Activated T-cell treated with anti-CD3 and anti-CD28 coated beads, Interleukin-2, amount 50 U/mL, for 4 hours (primary cell): Measurements from ENCODE around the gene C11orf97. TPM values are rescaled to one million over a fixed set of nuclear protein-coding genes. Genes with fewer than 3 reads are reported as not detected.

ENCODE experiments used
- ATAC-seq, 2 donors: fragments of 200-7000 bp; cut with Tn5 transposase; one replicate each; pipeline ENCODE4 v1.10.0; 2021
- DNase-seq: peaks from one replicate; pipeline ENCODE4 v3.0.0-alpha.2; 2020
- H3K27me3 Mint-ChIP-seq: one replicate; pipeline ENCODE4 v1.8.0; 2021; ENCODE audit warnings: low read depth, mixed read lengths
- H3K36me3 Mint-ChIP-seq: one replicate; pipeline ENCODE4 v1.8.0; 2022; ENCODE audit warnings: mixed read lengths; ENCODE audit not compliant: insufficient read depth
- H3K4me1 Mint-ChIP-seq: one replicate; pipeline ENCODE4 v1.8.0; 2021; ENCODE audit warnings: low read depth, mixed read lengths
- H3K4me3 Mint-ChIP-seq: one replicate; pipeline ENCODE4 v1.8.0; 2021; ENCODE audit warnings: mild to moderate bottlenecking, moderate library complexity, mixed read lengths
- H3K9me3 Mint-ChIP-seq: one replicate; pipeline ENCODE4 v1.8.0; 2021; ENCODE audit warnings: mixed read lengths
- total RNA-seq, 3 donors: library from RNA; stranded (reverse); gene quantifications; one replicate each; pipeline ENCODE4 v1.2.1, GENCODE V29; 2021

C11orf97 gene
- total RNA-seq, 3 donors from 2014 or later = not detected

DNA sequence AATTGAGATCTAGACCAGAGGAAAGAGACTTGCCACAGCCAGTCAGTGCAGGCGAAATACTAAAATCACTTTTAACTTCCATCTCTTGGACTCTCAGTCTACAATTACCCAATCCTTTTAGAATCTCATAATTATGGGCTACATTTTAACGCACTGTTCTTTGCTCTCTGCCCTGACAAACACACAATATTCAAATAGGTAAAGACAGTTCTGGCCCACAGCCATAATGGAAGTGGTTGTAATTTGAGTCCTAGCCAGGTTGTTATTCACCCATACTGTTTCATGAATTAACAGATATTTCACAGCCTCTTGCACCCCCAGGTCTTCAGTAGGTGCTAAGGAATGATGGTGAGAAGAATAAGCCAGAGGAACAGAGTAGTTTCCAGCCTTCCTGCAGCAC lies 830 bp downstream of the C11orf97 start:
- Mint-ChIP-seq H3K4me1 (peaks cover 12% of the 10 kb centered on the region), H3K9me3 (no peaks in the 10 kb centered on the region), H3K4me3 (no peak overlapping the region), H3K36me3 (no peaks in the 10 kb centered on the region), H3K27me3 (peaks cover 27% of the 10 kb centered on the region)
- DNase-seq (no peak), ATAC-seq (peak in 1 of 2 donors; percentile 17)

DNA sequence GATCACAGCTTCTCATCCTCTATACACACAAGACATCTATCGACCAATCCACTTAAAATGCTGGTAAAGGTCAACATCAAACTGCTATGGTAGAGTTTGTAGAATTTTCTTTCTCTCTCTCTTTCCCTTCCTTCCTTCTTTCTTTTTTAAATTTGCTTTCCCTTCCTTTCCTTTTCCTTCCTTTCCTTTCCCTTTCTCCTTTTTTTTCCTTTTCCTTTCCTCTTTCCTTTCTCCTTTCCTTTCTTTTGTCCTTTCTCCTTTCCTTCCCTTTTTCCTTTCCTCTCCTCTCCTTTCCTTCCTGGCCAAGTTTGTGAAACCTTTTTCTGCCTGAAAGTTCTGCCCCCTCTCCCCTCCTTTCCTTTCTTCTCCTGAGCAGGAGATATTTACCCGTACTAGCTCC lies 3.1 kb downstream of the C11orf97 start:
- ATAC-seq (no peak), DNase-seq (no peak)
- Mint-ChIP-seq H3K36me3 (no peaks in the 10 kb centered on the region), H3K9me3 (no peaks in the 10 kb centered on the region), H3K4me3 (no peak overlapping the region), H3K27me3 (peaks cover 22% of the 10 kb centered on the region), H3K4me1 (peaks cover 12% of the 10 kb centered on the region)

DNA sequence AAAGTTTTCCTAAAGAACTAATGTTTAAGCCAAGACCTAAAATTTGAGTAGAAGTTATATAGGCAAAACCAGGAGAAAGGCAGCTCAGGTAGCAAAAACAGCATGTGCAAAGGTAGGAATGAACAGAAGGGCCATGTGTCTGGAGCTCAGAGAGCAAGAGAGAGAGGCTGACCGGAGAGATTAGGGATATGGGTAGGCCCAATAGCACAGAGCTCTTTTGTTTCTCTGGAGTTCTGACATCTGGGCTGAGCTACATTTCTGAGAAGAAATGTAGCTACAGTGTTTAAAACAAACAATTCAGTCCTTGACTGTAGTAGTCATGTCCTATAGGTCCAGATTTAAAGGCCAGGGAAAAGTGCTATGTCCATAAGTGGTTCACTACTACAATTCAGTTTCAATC lies 4.5 kb downstream of the C11orf97 start:
- DNase-seq (no peak), ATAC-seq (no peak)
- H3K9me3 Mint-ChIP-seq = no peaks in the 10 kb centered on the region
- no peaks in the 10 kb centered on the region for H3K36me3 Mint-ChIP-seq
- H3K4me1 Mint-ChIP-seq = peaks cover 12% of the 10 kb centered on the region
- peaks cover 14% of the 10 kb centered on the region for H3K27me3 Mint-ChIP-seq
- H3K4me3 Mint-ChIP-seq = no peak overlapping the region

DNA sequence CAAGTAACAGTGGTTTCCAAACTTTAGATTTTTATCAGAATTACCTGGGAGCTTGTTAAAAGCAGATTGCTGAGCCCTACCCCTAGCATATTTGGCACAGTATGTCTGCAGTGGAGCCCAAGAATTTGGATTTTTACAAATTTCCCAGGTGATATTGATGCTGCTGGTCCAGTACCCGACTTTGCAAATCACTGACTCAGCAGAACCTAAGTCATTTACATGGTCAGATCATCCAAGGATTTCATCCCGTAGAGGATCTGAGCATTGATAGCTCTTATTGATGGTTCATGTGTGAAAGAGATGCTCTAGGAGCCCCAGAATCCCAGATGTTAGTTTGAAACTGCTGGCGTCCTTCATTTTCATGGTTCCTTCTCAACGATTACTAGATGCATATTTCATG lies 6.0 kb downstream of the C11orf97 start:
- peaks cover 6% of the 10 kb centered on the region for H3K27me3 Mint-ChIP-seq
- no peaks in the 10 kb centered on the region for H3K4me1 Mint-ChIP-seq
- ATAC-seq (no peak), DNase-seq (no peak)
- H3K36me3 Mint-ChIP-seq = no peaks in the 10 kb centered on the region
- no peak overlapping the region for H3K4me3 Mint-ChIP-seq
- no peaks in the 10 kb centered on the region for H3K9me3 Mint-ChIP-seq

DNA sequence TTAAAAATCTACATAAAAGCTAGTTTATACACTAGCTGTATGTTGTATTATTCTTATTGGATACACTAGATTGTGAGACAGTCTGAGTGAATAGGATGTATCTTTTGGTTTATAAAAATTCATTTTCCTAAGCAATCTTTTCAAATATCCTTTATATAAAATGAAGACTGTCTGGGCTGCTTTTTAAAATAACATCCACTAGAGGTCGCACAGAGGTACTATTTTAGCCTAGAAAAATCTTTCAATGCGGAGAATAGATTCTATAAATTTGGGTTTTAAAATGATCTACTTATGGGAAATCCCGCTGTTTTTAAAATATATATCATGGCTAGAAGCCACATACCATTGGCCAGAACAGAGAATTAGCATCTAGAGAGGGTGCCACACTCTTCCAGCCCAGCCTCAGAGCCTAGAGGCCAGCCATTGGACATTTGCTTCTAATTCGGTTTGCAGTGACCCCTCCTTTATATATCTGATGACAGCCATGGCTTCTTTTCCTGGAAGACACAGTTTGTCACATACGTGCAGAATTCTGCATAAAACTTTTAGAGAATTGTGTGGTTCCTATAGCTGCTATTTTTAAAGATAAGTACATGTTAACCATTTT lies 7.3 kb downstream of the C11orf97 start:
- Mint-ChIP-seq H3K27me3 (peaks cover 6% of the 10 kb centered on the region), H3K4me3 (no peak overlapping the region), H3K9me3 (no peaks in the 10 kb centered on the region), H3K4me1 (no peaks in the 10 kb centered on the region), H3K36me3 (no peaks in the 10 kb centered on the region)
- no peak for ATAC-seq
- no peak for DNase-seq

DNA sequence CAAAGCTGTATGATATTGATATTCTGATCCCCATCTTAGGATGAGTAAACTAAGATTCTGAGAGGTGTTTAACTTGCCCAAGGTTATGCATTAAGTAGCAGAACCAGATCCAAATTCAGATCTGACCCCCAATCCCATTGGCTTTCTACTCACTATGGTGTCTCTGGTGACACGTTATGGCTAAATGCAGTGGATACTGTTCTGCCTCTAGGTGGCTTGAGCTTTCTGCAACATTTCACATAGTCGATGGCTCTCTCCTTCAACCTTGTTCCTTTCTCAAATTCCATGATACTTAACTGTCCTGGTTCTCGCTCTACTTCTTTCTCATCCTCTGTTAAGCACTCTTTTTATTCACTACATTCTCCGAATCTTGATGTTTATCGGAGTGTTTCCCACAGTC lies 9.4 kb downstream of the C11orf97 start:
- H3K27me3 Mint-ChIP-seq = peaks cover 4% of the 10 kb centered on the region
- DNase-seq (no peak), ATAC-seq (no peak)

DNA sequence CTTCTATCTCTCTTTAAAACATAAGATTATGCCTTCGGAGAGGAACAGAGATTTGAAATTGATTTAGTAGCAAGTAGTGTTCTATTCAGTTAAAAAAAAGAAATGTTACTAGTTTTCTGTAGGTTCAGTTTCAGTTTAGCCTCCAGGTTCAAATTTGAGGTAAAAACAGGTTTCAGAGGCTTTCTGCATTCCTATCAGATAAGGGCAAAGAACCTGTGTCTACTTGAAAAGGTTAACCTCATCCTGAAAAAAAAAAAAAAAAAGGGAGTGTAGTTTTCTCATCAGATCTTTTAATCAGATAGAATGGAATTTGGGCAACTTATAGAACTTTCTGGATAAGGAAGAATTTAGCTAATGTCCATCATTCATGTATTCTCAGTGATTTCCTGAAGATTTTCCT lies 12.1 kb downstream of the C11orf97 start:
- Mint-ChIP-seq H3K36me3 (no peaks in the 10 kb centered on the region), H3K27me3 (peaks cover 10% of the 10 kb centered on the region), H3K4me3 (no peak overlapping the region), H3K9me3 (no peaks in the 10 kb centered on the region), H3K4me1 (no peaks in the 10 kb centered on the region)
- ATAC-seq = no peak
- no peak for DNase-seq

More for the DNA sequence above, 9.4 kb downstream of the C11orf97 start:
- no peaks in the 10 kb centered on the region for H3K4me1 Mint-ChIP-seq
- no peak overlapping the region for H3K4me3 Mint-ChIP-seq
- no peaks in the 10 kb centered on the region for H3K36me3 Mint-ChIP-seq
- H3K9me3 Mint-ChIP-seq = no peaks in the 10 kb centered on the region

DNA sequence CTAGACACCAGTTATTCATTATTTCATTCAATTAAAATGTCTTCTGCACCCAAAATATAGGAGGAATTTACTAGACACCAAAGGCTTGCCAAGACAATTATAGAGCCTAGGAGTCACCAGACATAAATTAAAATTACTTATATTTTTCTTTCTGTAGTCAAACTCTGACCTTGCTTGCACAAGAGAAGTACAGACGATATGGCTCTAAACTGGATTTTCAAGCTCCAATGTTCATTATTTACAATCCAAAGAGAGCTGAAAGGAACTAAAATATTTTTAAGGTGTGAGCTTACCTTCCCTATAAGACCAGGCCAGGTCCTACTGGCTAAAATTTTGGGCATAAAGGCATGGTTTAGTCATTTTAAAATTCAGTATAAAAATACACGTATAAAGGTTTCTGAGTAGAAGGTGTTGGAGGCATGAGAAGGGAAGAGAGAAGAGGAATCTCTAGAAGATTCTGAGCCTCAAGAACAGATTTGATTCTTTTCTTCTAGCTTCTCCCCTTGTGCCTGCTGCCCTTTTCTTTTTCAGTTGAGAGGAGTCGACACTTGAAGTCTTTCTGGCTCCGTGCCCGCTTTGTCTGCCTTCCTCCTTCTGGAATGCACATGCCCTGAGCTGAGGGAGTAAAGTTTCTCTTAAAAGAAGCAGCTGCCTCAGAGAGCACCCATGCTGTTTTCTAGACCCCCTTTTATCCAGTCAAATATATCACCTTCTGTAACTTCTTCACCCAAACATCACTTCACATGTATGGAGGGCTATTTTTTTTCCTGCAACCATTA lies 13.5 kb downstream of the C11orf97 start:
- Mint-ChIP-seq H3K4me3 (no peak overlapping the region), H3K27me3 (peaks cover 10% of the 10 kb centered on the region), H3K4me1 (no peaks in the 10 kb centered on the region), H3K9me3 (no peaks in the 10 kb centered on the region), H3K36me3 (no peaks in the 10 kb centered on the region)
- DNase-seq (no peak), ATAC-seq (no peak)

DNA sequence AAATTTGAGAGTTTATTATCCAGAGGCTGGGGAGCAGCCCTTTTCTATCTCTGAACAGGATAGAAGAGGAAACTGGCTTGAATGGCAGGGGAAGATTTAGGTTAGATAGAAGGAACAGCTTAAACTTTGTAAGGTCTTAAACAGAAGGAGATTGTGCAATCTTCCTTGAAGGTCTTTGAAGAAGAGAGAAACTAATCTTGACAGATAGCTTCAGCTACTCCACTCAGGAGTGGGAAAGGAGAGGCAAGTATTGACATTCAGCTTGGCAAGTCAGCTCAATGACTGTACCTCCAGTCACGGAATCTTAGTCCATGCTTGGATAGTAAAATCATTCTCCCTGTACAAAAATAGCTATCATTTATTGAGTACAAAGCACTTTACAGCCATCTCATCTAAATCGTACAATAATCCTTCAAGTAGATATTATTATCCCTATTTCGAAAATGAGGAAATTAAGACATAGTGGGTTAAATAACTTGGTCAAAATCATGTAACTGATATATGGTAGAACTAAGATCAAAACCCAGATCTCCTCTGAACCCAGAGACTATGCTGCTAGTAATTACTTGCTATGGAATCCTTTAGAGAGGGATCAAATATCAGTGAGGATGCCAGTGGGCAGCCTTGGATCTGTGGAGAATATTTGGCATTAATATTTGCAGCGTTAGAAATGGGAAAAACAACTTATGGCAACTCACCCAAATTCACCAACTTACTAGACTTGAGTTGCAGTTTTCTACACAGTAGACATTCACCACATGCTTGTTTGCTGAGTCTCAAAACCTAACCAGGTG lies 14.6 kb downstream of the C11orf97 start:
- ATAC-seq = no peak
- no peak for DNase-seq
- Mint-ChIP-seq H3K4me3 (no peak overlapping the region), H3K4me1 (no peaks in the 10 kb centered on the region), H3K27me3 (peaks cover 11% of the 10 kb centered on the region), H3K36me3 (no peaks in the 10 kb centered on the region), H3K9me3 (no peaks in the 10 kb centered on the region)

DNA sequence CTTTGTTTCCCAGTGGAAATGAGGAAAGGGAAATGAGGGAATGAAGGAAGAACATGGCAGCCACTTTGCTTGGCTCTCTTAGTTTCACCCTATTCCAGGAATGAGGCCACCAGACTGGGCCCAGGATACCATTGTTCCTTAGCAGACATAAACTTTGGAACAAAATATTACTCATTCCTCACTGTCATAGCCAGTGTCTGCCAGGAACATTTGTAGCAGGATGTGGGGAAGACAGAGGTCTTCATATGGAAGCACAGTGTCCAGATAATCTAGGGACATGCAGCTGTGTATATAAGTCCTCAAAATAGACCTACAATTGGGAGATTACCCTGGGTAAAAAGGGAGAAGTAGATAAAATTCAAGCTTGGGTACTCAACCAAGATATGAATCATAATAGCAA lies 16.3 kb downstream of the C11orf97 start:
- ATAC-seq (no peak), DNase-seq (no peak)
- Mint-ChIP-seq H3K9me3 (no peaks in the 10 kb centered on the region), H3K27me3 (peaks cover 12% of the 10 kb centered on the region), H3K36me3 (no peaks in the 10 kb centered on the region), H3K4me1 (no peaks in the 10 kb centered on the region), H3K4me3 (no peak overlapping the region)

DNA sequence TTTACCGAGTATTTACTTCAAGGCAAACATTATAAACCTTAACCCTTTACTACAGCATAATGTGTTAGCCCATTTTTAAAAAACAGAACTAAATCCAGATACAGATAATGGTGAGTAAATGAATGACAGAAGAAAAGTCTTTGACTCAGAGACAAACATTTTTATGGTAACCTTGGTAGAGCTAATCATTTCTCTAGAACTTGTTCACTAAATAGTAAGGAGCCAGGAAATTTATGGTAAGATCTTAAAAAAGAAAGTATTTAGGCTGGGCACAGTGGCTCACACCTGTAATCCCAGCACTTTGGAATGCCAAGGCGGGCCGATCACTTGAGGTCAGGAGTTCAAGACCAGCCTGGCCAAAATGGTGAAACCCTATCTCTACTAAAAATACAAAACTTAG lies 19.9 kb downstream of the C11orf97 start:
- H3K4me1 Mint-ChIP-seq = no peaks in the 10 kb centered on the region
- no peaks in the 10 kb centered on the region for H3K36me3 Mint-ChIP-seq
- no peak overlapping the region for H3K4me3 Mint-ChIP-seq
- ATAC-seq (no peak), DNase-seq (no peak)
- H3K9me3 Mint-ChIP-seq = no peaks in the 10 kb centered on the region
- peaks cover 12% of the 10 kb centered on the region for H3K27me3 Mint-ChIP-seq

DNA sequence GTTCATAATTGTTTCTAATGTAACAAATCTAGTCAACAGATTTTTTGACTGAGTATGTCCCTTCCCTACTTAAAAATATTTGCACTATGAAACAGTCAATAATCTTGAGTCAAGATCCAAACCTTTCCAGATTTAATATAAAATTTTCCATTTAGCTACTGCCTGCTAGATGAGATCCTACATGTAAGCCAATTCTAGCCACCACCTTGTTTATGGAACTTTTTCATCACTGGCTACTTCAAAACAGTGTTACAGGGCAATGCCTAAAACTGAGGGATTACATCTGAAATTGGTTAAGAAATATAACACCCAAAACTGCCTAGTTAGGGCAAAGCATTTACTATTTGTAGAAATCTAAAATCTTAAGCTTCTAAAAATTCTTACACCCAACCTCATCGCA lies 20.9 kb downstream of the C11orf97 start:
- Mint-ChIP-seq H3K9me3 (no peaks in the 10 kb centered on the region), H3K4me1 (no peaks in the 10 kb centered on the region), H3K27me3 (peaks cover 12% of the 10 kb centered on the region), H3K36me3 (no peaks in the 10 kb centered on the region), H3K4me3 (no peak overlapping the region)
- DNase-seq (no peak), ATAC-seq (no peak)

DNA sequence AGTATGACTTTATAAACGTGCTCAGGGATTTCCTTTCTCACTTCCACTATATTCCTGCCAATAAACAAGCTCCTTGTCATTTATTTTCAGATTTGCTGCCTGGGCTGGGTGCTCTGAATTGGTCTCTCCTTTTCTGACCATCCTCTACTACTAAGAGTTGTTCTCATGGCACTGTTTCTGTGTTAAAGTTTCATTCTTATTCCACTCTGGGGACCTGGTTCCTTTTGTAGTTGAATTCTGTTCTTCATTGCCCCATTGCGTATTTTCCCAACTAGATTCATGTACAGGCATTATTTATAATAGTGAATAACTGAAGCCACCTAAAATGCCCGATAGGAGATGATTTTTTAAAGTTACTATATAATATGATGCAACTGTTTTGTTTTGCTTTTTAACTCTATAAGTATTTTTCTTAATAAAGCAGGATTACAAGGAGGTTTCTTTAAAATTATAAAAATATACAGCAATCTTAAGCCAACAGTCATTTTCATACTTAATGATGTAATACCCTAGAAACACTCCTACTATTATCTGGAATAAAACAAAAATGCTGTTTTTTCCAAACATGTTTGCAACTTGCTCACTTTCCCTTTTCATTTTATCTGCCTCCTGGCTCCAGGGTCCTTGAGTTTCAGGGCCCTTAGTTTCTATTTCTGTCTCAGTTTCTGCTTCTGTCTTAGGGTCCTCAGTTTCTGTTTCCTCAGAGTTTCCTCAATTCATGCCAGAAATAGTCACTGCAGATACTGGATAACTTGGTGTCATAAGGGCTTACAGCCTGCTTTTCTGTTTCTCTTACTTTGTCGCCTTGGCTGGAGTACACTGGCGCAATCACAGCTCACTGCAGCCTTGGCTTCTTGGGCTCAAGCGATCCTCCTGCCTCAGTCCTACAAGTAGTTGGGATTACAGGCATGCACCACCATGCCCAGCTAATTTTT lies 21.7 kb downstream of the C11orf97 start:
- ATAC-seq (no peak), DNase-seq (no peak)
- H3K4me1 Mint-ChIP-seq = no peaks in the 10 kb centered on the region
- no peak overlapping the region for H3K4me3 Mint-ChIP-seq
- H3K9me3 Mint-ChIP-seq = no peaks in the 10 kb centered on the region
- H3K27me3 Mint-ChIP-seq = peaks cover 12% of the 10 kb centered on the region
- no peaks in the 10 kb centered on the region for H3K36me3 Mint-ChIP-seq

DNA sequence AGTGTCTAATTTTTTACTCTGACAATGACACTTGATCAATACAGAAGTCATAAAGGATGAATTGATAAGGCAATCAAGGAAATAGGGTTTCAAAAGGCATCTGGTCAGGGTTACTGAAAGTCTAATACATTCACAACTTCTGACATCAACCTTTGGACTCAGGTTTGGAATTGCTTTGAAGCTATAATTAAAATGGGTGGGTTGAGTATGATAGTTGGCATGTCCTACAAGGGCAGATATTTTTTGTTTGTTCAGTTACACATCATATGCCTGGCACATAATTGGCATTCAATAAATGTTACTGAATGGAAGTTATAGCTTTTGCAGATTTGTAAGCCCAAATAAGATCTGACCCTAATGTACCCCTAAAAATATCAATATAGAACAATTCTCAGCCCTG lies 24.1 kb downstream of the C11orf97 start:
- no peak overlapping the region for H3K4me3 Mint-ChIP-seq
- no peaks in the 10 kb centered on the region for H3K4me1 Mint-ChIP-seq
- DNase-seq = no peak
- H3K27me3 Mint-ChIP-seq = peaks cover 10% of the 10 kb centered on the region
- H3K9me3 Mint-ChIP-seq = no peaks in the 10 kb centered on the region
- no peaks in the 10 kb centered on the region for H3K36me3 Mint-ChIP-seq
- ATAC-seq = no peak
